ENCODE data around the gene TMEM135. TPM values are rescaled to one million over a fixed set of nuclear protein-coding genes. Genes with fewer than 3 reads are reported as not detected.

Gene TMEM135
- total and polyA plus RNA-seq, 2 donors (not counting 1 experiment from before 2014, with no cell fraction given): 2.7 to 19.5 TPM

- no peak overlapping the region for H3K4me3 Mint-ChIP-seq
- Histone ChIP-seq H4K20me1 (ENCODE audit: control insufficient read depth, insufficient read depth, low read length, poor library complexity, severe bottlenecking) (no peaks in the 10 kb centered on the region), H3K27ac (ENCODE audit: low read length in 2 of 2) (no peak overlapping the region), H2AFZ (ENCODE audit: insufficient read depth, low read depth, low read length, poor library complexity, severe bottlenecking) (no peak overlapping the region), H3K36me3 (replicated peaks in 1 of 2; ENCODE audit: control extremely low read depth in 1 of 2, control insufficient read depth in 1 of 2, extremely low read depth in 1 of 2, insufficient read depth in 2 of 2, low read length in 1 of 2) (no peaks in the 10 kb centered on the region), H3K9ac (ENCODE audit: low read length) (no peak overlapping the region), H3K79me2 (ENCODE audit: control insufficient read depth, insufficient read depth, low read length) (peaks cover 5% of the 10 kb centered on the region), H3K27me3 (replicated peaks in 1 of 4; ENCODE audit: control extremely low read depth in 1 of 4, control insufficient read depth in 3 of 4, insufficient read depth in 4 of 4, low read length in 3 of 4) (no peaks in the 10 kb centered on the region), H3K4me3 (ENCODE audit: control extremely low read depth in 1 of 5, extremely low read depth in 1 of 5, insufficient read depth in 1 of 5, low read depth in 2 of 5, low read length in 4 of 5) (no peak overlapping the region), H3K9me3 (ENCODE audit: control extremely low read depth in 1 of 3, control insufficient read depth in 2 of 3, insufficient read depth in 1 of 3, low read length in 2 of 3) (no peaks in the 10 kb centered on the region), H3K4me2 (replicated peaks; ENCODE audit: low read depth, low read length, poor library complexity, severe bottlenecking) (no peak overlapping the region), H3K4me1 (ENCODE audit: control insufficient read depth in 2 of 2, insufficient read depth in 2 of 2, low read length in 2 of 2) (no peaks in the 10 kb centered on the region)
- DNase-seq (no peak), ATAC-seq (ENCODE audit: low read depth) (no peak)
- TF ChIP-seq EZH2 (IDR thresholded peaks at IDR 0.05; ENCODE audit: borderline replicate concordance, insufficient read depth, low read depth, low read length, poor library complexity, severe bottlenecking): no peak
- POLR2A ChIA-PET: interaction anchor here (0.7 kb wide), 1 partner anchor 161 kb away, joined by 3 read pairs; no protein-coding TSS in a partner anchor
- CTCF ChIA-PET: interaction anchor here (1.2 kb wide), 1 partner anchor 13 kb away, joined by 3 read pairs; no protein-coding TSS in a partner anchor
- H3K4me1 Mint-ChIP-seq: peaks cover 3% of the 10 kb centered on the region
- intact Hi-C loops (cut with micrococcal nuclease): no loop called here
- H3K27ac Mint-ChIP-seq: no peak overlapping the region
- WGBS (ENCODE audit: insufficient coverage): no CpG with 5 or more reads among the region's 3 CpGs
- no peaks in the 10 kb centered on the region for H3K27me3 Mint-ChIP-seq
- H3K9me3 Mint-ChIP-seq (ENCODE audit: insufficient read depth): no peaks in the 10 kb centered on the region
Measured at GRCh38 chr11:87110443-87111131, 72.9 kb downstream of the TMEM135 start.

GRCh38 chr11:87114093-87114492, 76.4 kb downstream of the TMEM135 start:
- Mint-ChIP-seq H3K27me3 (no peaks in the 10 kb centered on the region), H3K27ac (no peak overlapping the region), H3K4me1 (peaks cover 5% of the 10 kb centered on the region), H3K9me3 (ENCODE audit: insufficient read depth) (no peaks in the 10 kb centered on the region), H3K4me3 (no peak overlapping the region)
- H3K79me2 ChIP-seq (ENCODE audit: control insufficient read depth, insufficient read depth, low read length): no peaks in the 10 kb centered on the region
- no peaks in the 10 kb centered on the region for H3K27me3 ChIP-seq (replicated peaks in 1 of 4; ENCODE audit: control extremely low read depth in 1 of 4, control insufficient read depth in 3 of 4, insufficient read depth in 4 of 4, low read length in 3 of 4)
- H3K4me1 ChIP-seq (ENCODE audit: control insufficient read depth in 2 of 2, insufficient read depth in 2 of 2, low read length in 2 of 2): no peaks in the 10 kb centered on the region
- no peak overlapping the region for H3K9ac ChIP-seq (ENCODE audit: low read length)
- H3K4me2 ChIP-seq (replicated peaks; ENCODE audit: low read depth, low read length, poor library complexity, severe bottlenecking): no peak overlapping the region
- H3K27ac ChIP-seq (ENCODE audit: low read length in 2 of 2): no peak overlapping the region
- H3K36me3 ChIP-seq (replicated peaks in 1 of 2; ENCODE audit: control extremely low read depth in 1 of 2, control insufficient read depth in 1 of 2, extremely low read depth in 1 of 2, insufficient read depth in 2 of 2, low read length in 1 of 2): no peaks in the 10 kb centered on the region
- ChIA-PET POLR2A (no interaction called here), CTCF (no interaction called here)
- no peak overlapping the region for H3K4me3 ChIP-seq (ENCODE audit: control extremely low read depth in 1 of 5, extremely low read depth in 1 of 5, insufficient read depth in 1 of 5, low read depth in 2 of 5, low read length in 4 of 5)
- no peak for ATAC-seq (ENCODE audit: low read depth)
- DNase-seq: no peak
- TF ChIP-seq EZH2 (IDR thresholded peaks at IDR 0.05; ENCODE audit: borderline replicate concordance, insufficient read depth, low read depth, low read length, poor library complexity, severe bottlenecking): no peak
- TF ChIP-seq, protein P1, sequence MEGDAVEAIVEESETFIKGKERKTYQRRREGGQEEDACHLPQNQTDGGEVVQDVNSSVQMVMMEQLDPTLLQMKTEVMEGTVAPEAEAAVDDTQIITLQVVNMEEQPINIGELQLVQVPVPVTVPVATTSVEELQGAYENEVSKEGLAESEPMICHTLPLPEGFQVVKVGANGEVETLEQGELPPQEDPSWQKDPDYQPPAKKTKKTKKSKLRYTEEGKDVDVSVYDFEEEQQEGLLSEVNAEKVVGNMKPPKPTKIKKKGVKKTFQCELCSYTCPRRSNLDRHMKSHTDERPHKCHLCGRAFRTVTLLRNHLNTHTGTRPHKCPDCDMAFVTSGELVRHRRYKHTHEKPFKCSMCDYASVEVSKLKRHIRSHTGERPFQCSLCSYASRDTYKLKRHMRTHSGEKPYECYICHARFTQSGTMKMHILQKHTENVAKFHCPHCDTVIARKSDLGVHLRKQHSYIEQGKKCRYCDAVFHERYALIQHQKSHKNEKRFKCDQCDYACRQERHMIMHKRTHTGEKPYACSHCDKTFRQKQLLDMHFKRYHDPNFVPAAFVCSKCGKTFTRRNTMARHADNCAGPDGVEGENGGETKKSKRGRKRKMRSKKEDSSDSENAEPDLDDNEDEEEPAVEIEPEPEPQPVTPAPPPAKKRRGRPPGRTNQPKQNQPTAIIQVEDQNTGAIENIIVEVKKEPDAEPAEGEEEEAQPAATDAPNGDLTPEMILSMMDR (IDR thresholded peaks at IDR 0.05): no peak
- intact Hi-C loops (cut with micrococcal nuclease): no loop called here
- no peak overlapping the region for H2AFZ ChIP-seq (ENCODE audit: insufficient read depth, low read depth, low read length, poor library complexity, severe bottlenecking)
- H3K9me3 ChIP-seq (ENCODE audit: control extremely low read depth in 1 of 3, control insufficient read depth in 2 of 3, insufficient read depth in 1 of 3, low read length in 2 of 3): no peaks in the 10 kb centered on the region
- no peaks in the 10 kb centered on the region for H4K20me1 ChIP-seq (ENCODE audit: control insufficient read depth, insufficient read depth, low read length, poor library complexity, severe bottlenecking)
- no CpG with 5 or more reads among the region's 1 CpG for WGBS (ENCODE audit: insufficient coverage)
